Fibroblast of mammary gland (primary cell): ENCODE measurements around the gene ZNF500.

ENCODE experiments used
- DNase-seq: peaks from one replicate; pipeline ENCODE4 v3.0.0-alpha.2; 2010; ENCODE audit warnings: low read depth
- H3K4me3 ChIP-seq: 2 replicates; pipeline ENCODE4 v1.5.1; 2011; ENCODE audit warnings: low read depth, mild to moderate bottlenecking, low read length, moderate library complexity; ENCODE audit not compliant: control insufficient read depth
- CTCF ChIP-seq: conservative IDR thresholded peaks from 2 replicates; pipeline ENCODE4 v1.5.1; 2011; ENCODE audit warnings: low read depth, low read length, inconsistent platforms; ENCODE audit not compliant: control insufficient read depth, insufficient read depth

ZNF500 gene

DNA sequence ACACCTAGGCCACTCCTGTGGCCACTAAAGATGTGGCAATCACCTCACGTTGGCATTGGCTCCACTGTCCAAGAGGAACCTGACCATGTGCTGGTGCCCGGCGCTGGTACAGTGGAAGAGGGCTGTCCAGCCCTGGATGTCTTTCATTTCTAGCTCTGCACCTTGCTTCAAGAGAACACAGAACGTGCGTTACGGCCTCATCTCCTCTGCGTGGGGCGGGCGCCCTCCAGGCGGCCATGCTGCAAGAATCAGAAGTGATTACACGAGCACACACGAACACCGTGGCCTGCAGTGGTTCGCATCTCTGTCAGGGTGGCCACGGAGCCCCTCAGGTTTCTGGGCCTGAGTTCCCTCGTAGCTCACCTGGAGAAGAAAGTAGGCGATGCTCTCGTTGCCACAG is 40.3 kb downstream of the ZNF500 start:
- no peak for DNase-seq
- no peak overlapping the region for H3K4me3 ChIP-seq
- TF ChIP-seq CTCF: no peak

GRCh38 chr16:4724661-4725270 is 42.2 kb downstream of the ZNF500 start:
- TF ChIP-seq CTCF: no peak
- no peak overlapping the region for H3K4me3 ChIP-seq
- no peak for DNase-seq

DNA sequence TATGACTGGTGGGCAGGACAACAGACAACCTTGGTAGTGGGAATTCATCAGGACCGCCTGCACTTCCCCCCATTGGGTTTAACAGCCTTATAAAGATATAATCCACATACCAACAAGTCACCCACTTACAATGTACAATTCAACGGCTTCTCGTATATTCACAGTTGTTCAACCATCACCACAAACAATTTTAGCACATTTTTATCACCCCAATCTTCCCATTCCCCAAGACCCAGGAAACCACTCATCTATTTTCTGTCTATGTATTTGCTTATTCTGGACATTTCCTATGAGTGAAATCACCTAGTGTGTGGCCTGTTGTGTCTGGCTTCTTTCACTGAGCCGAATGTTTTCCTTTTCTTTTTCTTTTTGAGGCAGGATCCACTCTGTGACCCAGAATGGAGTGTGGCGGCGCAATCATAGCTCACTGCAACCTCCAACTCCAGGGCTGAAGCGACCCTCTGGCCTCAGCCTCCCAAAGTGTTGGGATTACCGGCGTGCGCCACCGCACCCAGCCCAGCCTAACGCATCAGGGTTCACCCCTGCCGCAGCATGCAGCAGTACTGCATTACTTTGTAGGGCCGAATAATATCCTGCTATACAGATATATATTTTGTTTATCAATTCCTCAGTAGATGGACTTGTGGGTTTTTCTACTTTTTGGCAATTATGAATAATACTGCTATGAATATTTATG is 43.7 kb downstream of the ZNF500 start:
- H3K4me3 ChIP-seq: no peak overlapping the region
- no peak for TF ChIP-seq CTCF
- no peak for DNase-seq

DNA sequence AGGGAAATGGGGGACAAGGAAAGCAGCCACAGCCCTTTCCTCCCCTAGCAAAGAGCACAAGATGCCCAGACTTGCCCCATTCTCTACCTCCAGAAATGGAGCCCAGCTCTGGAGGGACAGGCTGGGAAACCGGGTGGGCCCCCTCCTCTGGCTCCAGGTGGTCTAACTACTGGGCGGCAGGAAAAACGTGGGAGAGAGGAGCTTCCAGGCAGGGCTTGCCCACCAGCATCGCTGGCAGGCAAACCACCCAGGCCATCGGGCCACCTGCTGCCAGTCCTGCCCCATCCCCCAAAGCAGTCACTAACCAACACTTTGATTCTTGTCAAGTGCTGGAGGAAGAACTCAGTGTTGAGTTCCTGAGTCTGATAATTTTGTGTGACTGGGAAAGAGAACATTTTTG is 48.5 kb downstream of the ZNF500 start:
- no peak overlapping the region for H3K4me3 ChIP-seq
- DNase-seq: no peak
- TF ChIP-seq CTCF: no peak

- no peak for DNase-seq
- TF ChIP-seq CTCF: no peak
These were observed 52.0 kb downstream of the ZNF500 start for GRCh38 chr16:4714996-4715395.

GRCh38 chr16:4713663-4714501 is 53.1 kb downstream of the ZNF500 start:
- TF ChIP-seq CTCF: no peak
- H3K4me3 ChIP-seq: no peak overlapping the region
- DNase-seq: no peak

More at GRCh38 chr16:4714996-4715395, 52.0 kb downstream of the ZNF500 start:
- no peak overlapping the region for H3K4me3 ChIP-seq
